ENCODE measurements around the gene IFNA6. TPM values are rescaled to one million over a fixed set of nuclear protein-coding genes. Genes with fewer than 3 reads are reported as not detected.
"Not testable (repeated sequence)": the region's sequence is repeated elsewhere in the genome, so short reads cannot be mapped to it uniquely, and the experiment has no call there.

The IFNA6 gene
- total and polyA plus RNA-seq, 9 donors = 0.12 TPM; not detected in 8

- Histone ChIP-seq H3K9me3 (no peaks in the 10 kb centered on the region), H3K36me3 (no peaks in the 10 kb centered on the region), H3K4me1 (ENCODE audit: insufficient read depth) (no peaks in the 10 kb centered on the region), H3K27me3 (no peaks in the 10 kb centered on the region), H3K27ac (no peak overlapping the region), H3K4me3 (no peak overlapping the region)
- intact Hi-C loops (cut with DNase I) = loop anchor here in 1 of 4 donors (10.0 kb wide), 1 partner anchor 67 kb away; no protein-coding TSS in a partner anchor
- no peak for DNase-seq
- TF ChIP-seq EP300 (IDR thresholded peaks at IDR 0.05) = no peak
- no peak for TF ChIP-seq POLR2A (IDR thresholded peaks at IDR 0.05)
- 77 to 88% (median 87%) methylated on average over 6 of the region's 6 CpGs for WGBS, 3 donors
Observed at GRCh38 chr9:21392270-21392669, 41.6 kb upstream of the IFNA6 start.

- no peak for TF ChIP-seq POLR2A (IDR thresholded peaks at IDR 0.05)
- no peak for TF ChIP-seq CTCF (IDR thresholded peaks at IDR 0.05)
- no peak for TF ChIP-seq EP300 (IDR thresholded peaks at IDR 0.05)
- Histone ChIP-seq H3K4me1 (ENCODE audit: insufficient read depth) (no peaks in the 10 kb centered on the region), H3K36me3 (no peaks in the 10 kb centered on the region), H3K27me3 (no peaks in the 10 kb centered on the region), H3K9me3 (no peaks in the 10 kb centered on the region), H3K4me3 (no peak within 1 kb of the TSS), H3K27ac (no peak within 1 kb of the TSS)
- intact Hi-C loops (cut with DNase I) = no loop called here
- 76 to 86% (median 83%) methylated on average over 1 of the region's 1 CpG for WGBS, 3 donors
- no peak for DNase-seq
Observed at GRCh38 chr9:21385131-21385670, 34.5 kb upstream of the IFNA6 start, which contains the start of gene IFNA2. TSS of gene IFNA2 (minus strand) at chr9:21385398. CDS start at chr9:21385329, 69 bp downstream.

- no peaks in the 10 kb centered on the region for H3K4me1 ChIP-seq (ENCODE audit: insufficient read depth)
- DNase-seq = no peak
- no peak overlapping the region for H3K4me3 ChIP-seq
- TF ChIP-seq EP300 (IDR thresholded peaks at IDR 0.05) = no peak
- TF ChIP-seq CTCF (IDR thresholded peaks at IDR 0.05) = no peak
- no peak for TF ChIP-seq POLR2A (IDR thresholded peaks at IDR 0.05)
- H3K27ac ChIP-seq = no peak overlapping the region
- H3K9me3 ChIP-seq = no peaks in the 10 kb centered on the region
- intact Hi-C loops (cut with DNase I) = no loop called here
- H3K27me3 ChIP-seq = no peaks in the 10 kb centered on the region
- no peaks in the 10 kb centered on the region for H3K36me3 ChIP-seq
- WGBS, 3 donors = 3 to 34% (median 8%) methylated on average over 4 of the region's 4 CpGs
Observed at GRCh38 chr9:21383627-21384026, 32.9 kb upstream of the IFNA6 start.

- no peak overlapping the region for H3K4me3 ChIP-seq
- no peaks in the 10 kb centered on the region for H3K27me3 ChIP-seq
- DNase-seq = no peak
- H3K9me3 ChIP-seq = no peaks in the 10 kb centered on the region
- H3K36me3 ChIP-seq = no peaks in the 10 kb centered on the region
- no peaks in the 10 kb centered on the region for H3K4me1 ChIP-seq (ENCODE audit: insufficient read depth)
- H3K27ac ChIP-seq = no peak overlapping the region
- intact Hi-C loops (cut with DNase I) = no loop called here
- 56 to 62% (median 57%) methylated on average over 5 of the region's 5 CpGs for WGBS, 3 donors
- TF ChIP-seq POLR2A (IDR thresholded peaks at IDR 0.05) = no peak
- TF ChIP-seq EP300 (IDR thresholded peaks at IDR 0.05) = no peak
- no peak for TF ChIP-seq CTCF (IDR thresholded peaks at IDR 0.05)
Observed at GRCh38 chr9:21381448-21382339, 31.0 kb upstream of the IFNA6 start.

GRCh38 chr9:21371467-21371866, 20.8 kb upstream of the IFNA6 start:
- WGBS, 3 donors = 69 to 73% (median 72%) methylated on average over 4 of the region's 4 CpGs
- H3K27ac ChIP-seq; intact Hi-C loops (cut with DNase I); H3K4me1 ChIP-seq (ENCODE audit: insufficient read depth); DNase-seq; H3K9me3 ChIP-seq; H3K4me3 ChIP-seq; H3K27me3 ChIP-seq; H3K36me3 ChIP-seq: not testable (repeated sequence)
